Vagina (tissue), 2 donors: ENCODE measurements around the gene EPS8L2. TPM values are rescaled to one million over a fixed set of nuclear protein-coding genes. Genes with fewer than 3 reads are reported as not detected.

ENCODE experiments used
- DNase-seq, 2 donors: peaks; one replicate each; pipeline ENCODE4 v3.0.0-alpha.2; 2017; ENCODE audit errors: extremely low spot score in 2 of 2
- H3K27ac ChIP-seq: fragments of 200-600 bp; sonication (generic); one replicate; pipeline ENCODE4 v1.5.1; 2019
- H3K27me3 ChIP-seq: fragments of 200-600 bp; sonication (generic); one replicate; pipeline ENCODE4 v1.5.1; 2019
- H3K36me3 ChIP-seq, 2 donors: fragments of 200-600 bp; sonication (generic); one replicate each; pipeline ENCODE4 v1.5.1; 2017 to 2019
- H3K4me1 ChIP-seq: fragments of 200-600 bp; sonication (generic); one replicate; pipeline ENCODE4 v1.5.1; 2019
- H3K4me3 ChIP-seq, 2 donors: fragments of 200-600 bp; sonication (generic); 1 replicate in 1 of 2; 2 replicates in 1 of 2; pipeline ENCODE4 v1.5.1; 2016 to 2019
- H3K9me3 ChIP-seq: fragments of 200-600 bp; sonication (generic); one replicate; pipeline ENCODE4 v1.5.1; 2019
- CTCF ChIP-seq, 3 experiments: fragments of 450-650 bp in 2 of 3; fragments of 200-600 bp in 1 of 3; sonication (generic) in 1 of 3; IDR thresholded peaks; one replicate each; pipeline ENCODE4 v1.5.1; 2017 to 2019; ENCODE audit warnings: antibody characterized with exemption in 3 of 3, mild to moderate bottlenecking in 2 of 3, moderate library complexity in 2 of 3
- POLR2A ChIP-seq, 2 donors: fragments of 450-650 bp; IDR thresholded peaks; one replicate each; pipeline ENCODE4 v1.6.1; 2017; ENCODE audit warnings: antibody characterized with exemption in 2 of 2, mild to moderate bottlenecking in 2 of 2, moderate library complexity in 2 of 2
- POLR2AphosphoS5 ChIP-seq, 2 donors: sonication (generic); formaldehyde crosslinking; IDR thresholded peaks; one replicate each; pipeline ENCODE4 v1.9.0; 2017; ENCODE audit warnings: antibody characterized with exemption in 2 of 2, mild to moderate bottlenecking in 2 of 2, low read depth in 1 of 2; ENCODE audit not compliant: insufficient read depth in 1 of 2
- intact Hi-C: fragments of 100-400 bp; cut with DNase I; formaldehyde crosslinking; loops from one replicate; pipeline ENCODE4 v1.15.1; 2023
- total RNA-seq: library from RNA; depleted of rRNA; stranded (reverse); fragments of >200 nt; gene quantifications from one replicate; pipeline ENCODE4 v1.2.3, GENCODE V29; 2016

The EPS8L2 gene
- total RNA-seq, 1 donor from 2014 or later: 195 TPM

- H3K27ac ChIP-seq: no peak overlapping the region
- DNase-seq: no peak
- TF ChIP-seq CTCF (IDR thresholded peaks at IDR 0.05) (no peak), POLR2AphosphoS5 (IDR thresholded peaks at IDR 0.05; ENCODE audit: insufficient read depth in 1 of 2, low read depth in 1 of 2) (no peak), POLR2A (IDR thresholded peaks at IDR 0.05) (no peak)
- intact Hi-C loops: loop anchor here (10.0 kb wide), 1 partner anchor 165 kb away; no protein-coding TSS in a partner anchor
- H3K27me3 ChIP-seq: no peaks in the 10 kb centered on the region
- H3K4me1 ChIP-seq: peaks cover 12% of the 10 kb centered on the region
- no peak overlapping the region for H3K4me3 ChIP-seq
- peaks cover 0 to 12% of the 10 kb centered on the region in 2 donors for H3K36me3 ChIP-seq
- H3K9me3 ChIP-seq: no peaks in the 10 kb centered on the region
Measured at GRCh38 chr11:719214-720016, 13.4 kb downstream of the EPS8L2 start.

DNA sequence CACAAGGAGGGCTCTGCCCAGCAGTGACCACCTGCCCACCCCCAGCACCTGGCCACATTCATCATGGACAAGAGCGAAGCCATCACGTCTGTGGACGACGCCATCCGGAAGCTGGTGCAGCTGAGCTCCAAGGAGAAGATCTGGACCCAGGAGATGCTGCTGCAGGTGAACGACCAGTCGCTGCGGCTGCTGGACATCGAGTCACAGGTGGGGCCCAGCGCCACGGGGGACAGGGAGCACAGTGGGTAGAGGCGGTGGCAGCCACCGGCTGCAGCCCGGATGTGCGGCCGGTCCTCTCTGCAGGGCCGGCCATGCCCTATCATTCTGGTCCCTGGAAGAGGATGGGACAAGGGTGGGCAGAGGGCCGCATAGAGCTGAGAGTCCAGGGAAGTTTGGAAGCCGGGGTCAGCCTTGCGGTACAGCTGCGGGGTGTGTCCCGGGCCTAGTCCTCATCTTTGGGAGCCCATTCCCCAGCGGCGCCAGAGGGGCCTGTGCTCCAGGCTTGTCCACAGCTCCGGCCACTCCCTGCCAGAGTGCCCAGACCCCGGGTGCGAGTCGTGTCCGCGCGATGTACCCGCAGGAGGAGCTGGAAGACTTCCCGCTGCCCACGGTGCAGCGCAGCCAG is 14.1 kb downstream of the EPS8L2 start:
- H3K27me3 ChIP-seq: no peaks in the 10 kb centered on the region
- H3K4me1 ChIP-seq: peaks cover 12% of the 10 kb centered on the region
- intact Hi-C loops: loop anchor here (10.0 kb wide), 1 partner anchor 165 kb away; no protein-coding TSS in a partner anchor
- no peak overlapping the region for H3K27ac ChIP-seq
- no peak for TF ChIP-seq CTCF (IDR thresholded peaks at IDR 0.05)
- DNase-seq: peak in 1 of 2 donors; percentile 74
- H3K36me3 ChIP-seq: peaks cover 0 to 12% of the 10 kb centered on the region in 2 donors
- no peaks in the 10 kb centered on the region for H3K9me3 ChIP-seq
- H3K4me3 ChIP-seq: no peak overlapping the region

DNA sequence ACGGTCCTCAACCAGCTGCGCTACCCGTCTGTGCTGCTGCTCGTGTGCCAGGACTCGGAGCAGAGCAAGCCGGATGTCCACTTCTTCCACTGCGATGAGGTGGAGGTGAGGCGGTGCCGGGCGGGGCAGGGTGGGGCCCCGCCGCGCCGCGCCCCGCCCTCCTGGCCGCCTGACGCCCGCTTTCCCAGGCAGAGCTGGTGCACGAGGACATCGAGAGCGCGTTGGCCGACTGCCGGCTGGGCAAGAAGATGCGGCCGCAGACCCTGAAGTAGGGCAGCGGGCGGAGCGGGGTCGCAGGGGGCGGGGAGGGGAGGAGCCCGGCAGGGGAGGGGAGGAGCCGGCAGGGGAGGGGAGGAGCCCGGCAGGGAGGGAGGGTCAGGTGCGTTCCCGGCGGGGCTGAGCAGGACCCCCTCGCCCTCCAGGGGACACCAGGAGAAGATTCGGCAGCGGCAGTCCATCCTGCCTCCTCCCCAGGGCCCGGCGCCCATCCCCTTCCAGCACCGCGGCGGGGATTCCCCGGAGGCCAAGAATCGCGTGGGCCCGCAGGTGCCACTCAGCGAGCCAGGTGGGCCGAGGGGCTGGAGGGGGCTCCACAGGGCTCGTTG is 14.7 kb downstream of the EPS8L2 start:
- Histone ChIP-seq H3K27me3 (no peaks in the 10 kb centered on the region), H3K27ac (no peak overlapping the region), H3K36me3 (peaks cover 0 to 12% of the 10 kb centered on the region in 2 donors), H3K9me3 (no peaks in the 10 kb centered on the region), H3K4me1 (peaks cover 15% of the 10 kb centered on the region), H3K4me3 (no peak overlapping the region)
- TF ChIP-seq CTCF (IDR thresholded peaks at IDR 0.05) (no peak), POLR2A (IDR thresholded peaks at IDR 0.05) (no peak), POLR2AphosphoS5 (IDR thresholded peaks at IDR 0.05; ENCODE audit: insufficient read depth in 1 of 2, low read depth in 1 of 2) (no peak)
- intact Hi-C loops: loop anchor here (10.0 kb wide), 1 partner anchor 166 kb away; no protein-coding TSS in a partner anchor
- DNase-seq: peak in 1 of 2 donors; percentile 77

DNA sequence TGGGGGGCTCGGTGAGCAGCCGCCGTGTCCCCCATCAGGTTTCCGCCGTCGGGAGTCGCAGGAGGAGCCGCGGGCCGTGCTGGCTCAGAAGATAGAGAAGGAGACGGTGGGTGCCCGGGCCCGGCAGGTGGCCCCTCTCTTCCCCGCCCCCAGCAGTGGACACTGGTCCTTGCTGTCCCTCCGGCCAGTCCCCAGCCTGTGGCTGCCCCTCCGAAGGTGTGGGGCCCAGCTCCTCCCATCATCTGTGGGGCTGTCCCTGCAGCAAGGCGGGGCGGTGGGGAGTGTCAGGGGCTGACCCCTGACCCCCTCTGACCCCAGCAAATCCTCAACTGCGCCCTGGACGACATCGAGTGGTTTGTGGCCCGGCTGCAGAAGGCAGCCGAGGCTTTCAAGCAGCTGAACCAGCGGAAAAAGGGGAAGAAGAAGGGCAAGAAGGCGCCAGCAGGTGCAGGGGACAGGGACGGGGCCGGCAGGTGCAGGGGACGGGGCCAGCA is 15.3 kb downstream of the EPS8L2 start:
- intact Hi-C loops: loop anchor here (10.0 kb wide), 1 partner anchor 166 kb away; no protein-coding TSS in a partner anchor
- no peaks in the 10 kb centered on the region for H3K9me3 ChIP-seq
- DNase-seq: no peak
- H3K27ac ChIP-seq: no peak overlapping the region
- H3K36me3 ChIP-seq: peaks cover 0 to 12% of the 10 kb centered on the region in 2 donors
- H3K4me3 ChIP-seq: no peak overlapping the region
- TF ChIP-seq POLR2AphosphoS5 (IDR thresholded peaks at IDR 0.05; ENCODE audit: insufficient read depth in 1 of 2, low read depth in 1 of 2) (no peak), CTCF (IDR thresholded peaks at IDR 0.05) (no peak)
- no peaks in the 10 kb centered on the region for H3K27me3 ChIP-seq
- peaks cover 20% of the 10 kb centered on the region for H3K4me1 ChIP-seq
